Tibial nerve (tissue), 4 donors: ENCODE measurements around the gene ISL2.

Experiments
- CTCF ChIP-seq, 5 experiments: fragments of 200-600 bp in 3 of 5; fragments of 450-650 bp in 2 of 5; sonication (generic) in 3 of 5; IDR thresholded peaks; one replicate each; pipeline ENCODE4 v1.5.1; 2016 to 2019; ENCODE audit warnings: antibody characterized with exemption in 5 of 5, mild to moderate bottlenecking in 3 of 5, moderate library complexity in 2 of 5
- EP300 ChIP-seq, 2 donors: sonication (generic); formaldehyde crosslinking; IDR thresholded peaks; one replicate each; pipeline ENCODE4 v1.6.1; 2017; ENCODE audit warnings: antibody characterized with exemption in 2 of 2, mild to moderate bottlenecking in 1 of 2
- POLR2A ChIP-seq, 2 donors: fragments of 450-650 bp; IDR thresholded peaks; one replicate each; pipeline ENCODE4 v1.6.1; 2017; ENCODE audit warnings: antibody characterized with exemption in 2 of 2, mild to moderate bottlenecking in 2 of 2, moderate library complexity in 2 of 2

GRCh38 chr15:76345880-76346668, 9.5 kb downstream of the ISL2 start:
- TF ChIP-seq CTCF (IDR thresholded peaks at IDR 0.05) (no peak), EP300 (IDR thresholded peaks at IDR 0.05) (no peak), POLR2A (IDR thresholded peaks at IDR 0.05) (no peak)
